H1 (cell line): ENCODE data around the gene SH3PXD2B. TPM values are rescaled to one million over a fixed set of nuclear protein-coding genes. Genes with fewer than 3 reads are reported as not detected.
"Not testable (repeated sequence)": the region's sequence is repeated elsewhere in the genome, so short reads cannot be mapped to it uniquely, and the experiment has no call there.

Experiments used
- CTCF ChIA-PET: fragments of 300-600 bp; sonication (Branson Sonifier 250); formaldehyde crosslinking; loops from one replicate; lab custom pipeline; 2021; ENCODE audit not compliant: partially characterized antibody; lab: Charles Lee
- POLR2A ChIA-PET: fragments of 300-600 bp; sonication (Branson Sonifier 250); formaldehyde crosslinking; loops from one replicate; lab custom pipeline; 2021; ENCODE audit warnings: inconsistent platforms; ENCODE audit not compliant: partially characterized antibody; lab: Charles Lee
- DNase-seq, 2 experiments: peaks; one replicate each; pipeline versions ENCODE4 v3.0.0 to v3.0.0-alpha.2; 2010 to 2022; ENCODE audit warnings: low spot score in 2 of 2, low read depth in 1 of 2, mixed read lengths in 1 of 2
- FAIRE-seq: peaks from 2 replicates; lab custom pipeline; 2011; peaks lifted over from hg19 to GRCh38; lab: Jason Lieb, UNC
- H2AFZ ChIP-seq: 2 replicates; pipeline ENCODE4 v1.8.1; 2012; ENCODE audit warnings: low read length, inconsistent platforms
- H2AK5ac ChIP-seq: 2 replicates; pipeline ENCODE4 v1.6.1; 2013; ENCODE audit warnings: low read depth, low read length
- H2BK120ac ChIP-seq: replicated peaks from 2 replicates; pipeline ENCODE3; 2013; ENCODE audit warnings: low read depth, low read length, inconsistent platforms
- H2BK12ac ChIP-seq: 2 replicates; pipeline ENCODE4 v1.6.1; 2013; ENCODE audit warnings: low read depth, low read length
- H2BK15ac ChIP-seq: 2 replicates; pipeline ENCODE4 v1.6.1; 2013; ENCODE audit warnings: low read length
- H2BK20ac ChIP-seq: 2 replicates; pipeline ENCODE4 v1.6.1; 2013; ENCODE audit warnings: low read length
- H2BK5ac ChIP-seq: 2 replicates; pipeline ENCODE4 v1.6.1; 2013; ENCODE audit warnings: low read depth, low read length
- H3K14ac ChIP-seq: 2 replicates; pipeline ENCODE4 v1.6.1; 2013; ENCODE audit warnings: inconsistent platforms; ENCODE audit not compliant: insufficient read length
- H3K18ac ChIP-seq: 2 replicates; pipeline ENCODE4 v1.6.1; 2013; ENCODE audit warnings: low read length; ENCODE audit errors: extremely low read depth
- H3K23ac ChIP-seq: 2 replicates; pipeline ENCODE4 v1.6.1; 2013; ENCODE audit warnings: inconsistent platforms; ENCODE audit not compliant: insufficient read length
- H3K23me2 ChIP-seq: 2 replicates; pipeline ENCODE4 v1.6.1; 2013; ENCODE audit warnings: low read depth, low read length
- H3K27ac ChIP-seq: 2 replicates; pipeline ENCODE4 v1.6.1; 2011; ENCODE audit warnings: low read depth, low read length, inconsistent platforms
- H3K27me3 ChIP-seq, 4 experiments: replicated peaks in 1 of 4; 1 replicate in 1 of 4; 2 replicates in 3 of 4; pipeline versions ENCODE4 v1.6.1 to v1.8.1; 2011 to 2013; ENCODE audit warnings: low read length in 3 of 4, mild to moderate bottlenecking in 3 of 4, inconsistent platforms in 2 of 4, mixed read lengths in 2 of 4, moderate library complexity in 1 of 4; ENCODE audit not compliant: control insufficient read depth in 3 of 4, insufficient read depth in 3 of 4; ENCODE audit errors: extremely low read depth in 1 of 4
- H3K36me3 ChIP-seq, 4 experiments: 2 replicates each; pipeline versions ENCODE4 v1.6.1 to v1.8.1; 2011 to 2013; ENCODE audit warnings: mild to moderate bottlenecking in 4 of 4, low read length in 3 of 4, moderate library complexity in 2 of 4, control low read depth in 1 of 4, inconsistent platforms in 1 of 4; ENCODE audit not compliant: insufficient read depth in 4 of 4, control insufficient read depth in 2 of 4
- H3K4ac ChIP-seq: replicated peaks from 2 replicates; pipeline ENCODE3; 2013; ENCODE audit warnings: low read length, low read depth, mixed read lengths, inconsistent platforms; ENCODE audit not compliant: insufficient read length
- H3K4me1 ChIP-seq, 4 experiments: replicated peaks in 1 of 4; 1 replicate in 1 of 4; 2 replicates in 3 of 4; pipeline versions ENCODE4 v1.6.1 to v1.8.1; 2011 to 2013; ENCODE audit warnings: low read length in 3 of 4, inconsistent platforms in 2 of 4, mixed read lengths in 1 of 4; ENCODE audit not compliant: insufficient read depth in 4 of 4, control insufficient read depth in 3 of 4
- H3K4me2 ChIP-seq, 2 experiments: 2 replicates each; pipeline versions ENCODE4 v1.6.1 to v1.8.1; 2011 to 2013; ENCODE audit warnings: low read depth in 2 of 2, low read length in 2 of 2, control low read depth in 1 of 2, inconsistent platforms in 1 of 2, mild to moderate bottlenecking in 1 of 2; ENCODE audit not compliant: insufficient read depth in 1 of 2
- H3K4me3 ChIP-seq, 4 experiments: fragments of 200-600, 300-600 bp in 1 of 4; sonication (generic), shearing (Covaris generic), sonication (Bioruptor Twin) in 1 of 4; 2 replicates each; pipeline versions ENCODE4 v1.5.1 to v1.8.1; 2011 to 2016; ENCODE audit warnings: low read length in 4 of 4, low read depth in 3 of 4, control low read depth in 2 of 4, inconsistent platforms in 2 of 4, mild to moderate bottlenecking in 2 of 4, mixed read lengths in 1 of 4, moderate library complexity in 1 of 4; ENCODE audit not compliant: insufficient read depth in 2 of 4; ENCODE audit errors: extremely low read depth in 1 of 4
- H3K56ac ChIP-seq: replicated peaks from 2 replicates; pipeline ENCODE3; 2013; ENCODE audit warnings: low read depth, mild to moderate bottlenecking, mixed read lengths, low read length, inconsistent platforms; ENCODE audit not compliant: insufficient read length
- H3K79me1 ChIP-seq: 2 replicates; pipeline ENCODE4 v1.6.1; 2013; ENCODE audit warnings: low read depth, low read length, control low read depth
- H3K79me2 ChIP-seq, 2 experiments: 2 replicates each; pipeline versions ENCODE4 v1.6.1 to v1.8.1; 2012 to 2013; ENCODE audit warnings: low read length in 2 of 2, mild to moderate bottlenecking in 2 of 2, inconsistent platforms in 1 of 2; ENCODE audit not compliant: insufficient read depth in 2 of 2, control insufficient read depth in 1 of 2
- H3K9ac ChIP-seq, 4 experiments: replicated peaks in 1 of 4; 1 replicate in 1 of 4; 2 replicates in 3 of 4; pipeline versions ENCODE4 v1.6.1 to v1.8.1; 2011 to 2013; ENCODE audit warnings: low read depth in 3 of 4, low read length in 3 of 4, control low read depth in 2 of 4, mild to moderate bottlenecking in 2 of 4, moderate library complexity in 2 of 4, inconsistent platforms in 1 of 4; ENCODE audit errors: extremely low read depth in 1 of 4
- H3K9me3 ChIP-seq, 2 experiments: 2 replicates each; pipeline versions ENCODE4 v1.6.1 to v1.8.1; 2012 to 2013; ENCODE audit warnings: mild to moderate bottlenecking in 2 of 2, moderate library complexity in 2 of 2, control low read depth in 1 of 2, inconsistent platforms in 1 of 2, low read depth in 1 of 2, low read length in 1 of 2, mixed read lengths in 1 of 2; ENCODE audit not compliant: insufficient read depth in 2 of 2
- H4K20me1 ChIP-seq, 2 experiments: replicated peaks in 1 of 2; 2 replicates each; pipeline versions ENCODE3 to v1.8.1; 2011 to 2013; ENCODE audit warnings: inconsistent platforms in 2 of 2, low read length in 2 of 2, mild to moderate bottlenecking in 1 of 2; ENCODE audit not compliant: insufficient read depth in 2 of 2, control insufficient read depth in 1 of 2
- H4K5ac ChIP-seq: 2 replicates; pipeline ENCODE4 v1.6.1; 2013; ENCODE audit warnings: low read length, low read depth, mixed read lengths, inconsistent platforms; ENCODE audit not compliant: insufficient read length
- H4K8ac ChIP-seq: 2 replicates; pipeline ENCODE4 v1.8.0; 2013; ENCODE audit warnings: mild to moderate bottlenecking, moderate library complexity, low read length, inconsistent platforms; ENCODE audit not compliant: insufficient read depth; ENCODE audit errors: extremely low read depth
- H4K91ac ChIP-seq: replicated peaks from 2 replicates; pipeline ENCODE3; 2013; ENCODE audit warnings: low read length, mixed read lengths, inconsistent platforms; ENCODE audit not compliant: insufficient read length
- HDAC6 ChIP-seq: IDR thresholded peaks from one replicate; pipeline ENCODE4 v1.7.1; 2012; ENCODE audit warnings: low read depth, mild to moderate bottlenecking, inconsistent platforms, low read length, moderate library complexity
- KDM4A ChIP-seq: IDR thresholded peaks from one replicate; pipeline ENCODE4 v1.7.1; 2012; ENCODE audit warnings: low read depth, mild to moderate bottlenecking, moderate library complexity, low read length, inconsistent platforms; ENCODE audit not compliant: severe bottlenecking
- TAF1 ChIP-seq: IDR thresholded peaks from 2 replicates; pipeline ENCODE4 v1.6.1; 2011; ENCODE audit warnings: mild to moderate bottlenecking, low read depth, low read length
- whole genome bisulfite sequencing, 2 experiments: shearing (Covaris generic) in 1 of 2; methylation state at CpG; one replicate each; pipeline versions ENCODE4 v1.1.6 to v1.1.7; 2013 to 2015; ENCODE audit warnings: low lambda C conversion rate in 2 of 2, mixed read lengths in 2 of 2, inconsistent platforms in 1 of 2, low coverage in 1 of 2, missing lambda C conversion rate in 1 of 2; ENCODE audit not compliant: insufficient replicate concordance in 2 of 2, insufficient coverage in 1 of 2, insufficient read length in 1 of 2; ENCODE audit errors: extremely low coverage in 1 of 2, missing lambda C conversion rate in 1 of 2; 5-methylcytosine and 5-hydroxymethylcytosine counted together
- polyA plus RNA-seq, 7 experiments: library from polyadenylated mRNA; depleted of rRNA in 3 of 7; stranded (reverse) in 5 of 7; unstranded in 2 of 7; fragments of >200 nt in 5 of 7; fragments of 200-250 nt in 2 of 7; gene quantifications; 1 replicate in 5 of 7; 2 replicates in 1 of 7; 4 replicates in 1 of 7; pipeline versions ENCODE4 v1.2.1 to v1.2.3, GENCODE V29; 2011 to 2013; ENCODE audit warnings: missing spikeins in 2 of 7, mixed read lengths in 2 of 7
- total RNA-seq: library from RNA; stranded (reverse); fragmentation: NEBNext Ultra II Directional; extraction: Animal tissue kit (Norgen Biotek cat#: 25700); gene quantifications from 2 replicates; pipeline ENCODE4 v1.2.1, GENCODE V29; 2021

The SH3PXD2B gene
- total and polyA plus RNA-seq, 2 of the 8 experiments (the other 6 are each of a cell fraction or from before 2014, with no cell fraction given): 32.9 to 72.9 TPM

- TF ChIP-seq HDAC6 (no peak), TAF1 (no peak), KDM4A (no peak)
Observed at GRCh38 chr5:172399336-172399735, 55.0 kb downstream of the SH3PXD2B start (continued).

- H4K91ac ChIP-seq, H3K79me2 ChIP-seq, H3K56ac ChIP-seq, H4K5ac ChIP-seq, DNase-seq, H2BK20ac ChIP-seq, H3K4me2 ChIP-seq, H4K8ac ChIP-seq, H3K27me3 ChIP-seq, POLR2A ChIA-PET, H3K23ac ChIP-seq, H3K4me3 ChIP-seq, H2AK5ac ChIP-seq, H2BK5ac ChIP-seq, H2AFZ ChIP-seq, H4K20me1 ChIP-seq, H3K9me3 ChIP-seq, H2BK120ac ChIP-seq, H3K79me1 ChIP-seq, H3K4ac ChIP-seq, H3K18ac ChIP-seq, H3K14ac ChIP-seq, FAIRE-seq, H3K9ac ChIP-seq, H2BK12ac ChIP-seq, H3K27ac ChIP-seq, H3K23me2 ChIP-seq, H2BK15ac ChIP-seq, CTCF ChIA-PET: not testable (repeated sequence)
- WGBS, 2 experiments: 94% methylated on average over 4 of the region's 4 CpGs; no CpG with 5 or more reads in 1 of the 2 experiments
- peaks cover 2 to 27% (median 11%) of the 10 kb centered on the region in 4 experiments; a peak in 5 of 8 replicates for H3K36me3 ChIP-seq
- H3K4me1 ChIP-seq: peaks cover 7 to 12% (median 11%) of the 10 kb centered on the region in 4 experiments
Observed at GRCh38 chr5:172398645-172399044, 55.7 kb downstream of the SH3PXD2B start.
